Endothelial cell of umbilical vein (primary cell): ENCODE measurements around the gene TRAF3IP1. TPM values are rescaled to one million over a fixed set of nuclear protein-coding genes. Genes with fewer than 3 reads are reported as not detected.
"Not testable (repeated sequence)": the region's sequence is repeated elsewhere in the genome, so short reads cannot be mapped to it uniquely, and the experiment has no call there.

Source experiments
- BruUV-seq: library from RNA; stranded (reverse); fragments of 400-500 nt; replicated peaks from 2 replicates; lab custom pipeline; 2021; lab: Mats Ljungman, UMichigan
- CTCF ChIA-PET: fragments of 300-600, 350-600 bp; sonication (Branson Sonifier 250); formaldehyde crosslinking; loops from one replicate; lab custom pipeline; 2021; ENCODE audit warnings: antibody characterized with exemption, inconsistent platforms; lab: Charles Lee
- POLR2A ChIA-PET: fragments of 300-600, 350-600 bp; sonication (Branson Sonifier 250); formaldehyde crosslinking; loops from one replicate; lab custom pipeline; 2021; ENCODE audit warnings: antibody characterized with exemption, inconsistent platforms; lab: Charles Lee
- DNase-seq: peaks from one replicate; pipeline ENCODE4 v3.0.0-alpha.2; 2011; ENCODE audit warnings: low read depth, low spot score
- FAIRE-seq: peaks from 2 replicates; lab custom pipeline; 2011; peaks lifted over from hg19 to GRCh38; lab: Jason Lieb, UNC
- H2AFZ ChIP-seq: 2 replicates; pipeline ENCODE4 v1.6.0; 2012; ENCODE audit warnings: low read depth, low read length, control low read depth, inconsistent platforms
- H3K27ac ChIP-seq: 2 replicates; pipeline ENCODE4 v1.5.1; 2011; ENCODE audit warnings: low read depth, mild to moderate bottlenecking, control low read depth, low read length, moderate library complexity; ENCODE audit not compliant: insufficient read depth
- H3K27me3 ChIP-seq, 2 experiments: 2 replicates each; pipeline versions ENCODE4 v1.6.0 to v1.6.1; 2011; ENCODE audit warnings: low read length in 2 of 2, mixed read lengths in 1 of 2; ENCODE audit not compliant: control insufficient read depth in 2 of 2, insufficient read depth in 2 of 2
- H3K36me3 ChIP-seq, 2 experiments: 2 replicates in 1 of 2; 3 replicates in 1 of 2; pipeline ENCODE4 v1.5.1; 2011; ENCODE audit warnings: low read length in 2 of 2, mild to moderate bottlenecking in 1 of 2, moderate library complexity in 1 of 2; ENCODE audit not compliant: control insufficient read depth in 2 of 2, insufficient read depth in 2 of 2; ENCODE audit errors: extremely low read depth in 1 of 2
- H3K4me1 ChIP-seq: 3 replicates; pipeline ENCODE4 v1.5.1; 2011; ENCODE audit warnings: mild to moderate bottlenecking, low read length; ENCODE audit not compliant: control insufficient read depth, insufficient read depth; ENCODE audit errors: extremely low read depth
- H3K4me2 ChIP-seq: 2 replicates; pipeline ENCODE4 v1.6.1; 2011; ENCODE audit warnings: low read length, control low read depth, mixed read lengths; ENCODE audit not compliant: insufficient read depth
- H3K4me3 ChIP-seq, 3 experiments: fragments of 200-600 bp in 1 of 3; sonication (generic), shearing (Covaris generic) in 1 of 3; replicated peaks in 1 of 3; 2 replicates each; pipeline ENCODE4 v1.5.1; 2011 to 2016; ENCODE audit warnings: control low read depth in 3 of 3, low read length in 3 of 3, mild to moderate bottlenecking in 2 of 3, inconsistent platforms in 1 of 3, low read depth in 1 of 3, moderate library complexity in 1 of 3; ENCODE audit not compliant: insufficient read depth in 1 of 3
- H3K79me2 ChIP-seq: 2 replicates; pipeline ENCODE4 v1.6.0; 2012; ENCODE audit warnings: low read length, inconsistent platforms; ENCODE audit not compliant: control insufficient read depth, insufficient read depth
- H3K9ac ChIP-seq: replicated peaks from 2 replicates; pipeline ENCODE3; 2011; ENCODE audit warnings: low read length, control low read depth; ENCODE audit not compliant: insufficient read depth; ENCODE audit errors: extremely low read depth
- H3K9me1 ChIP-seq: replicated peaks from 3 replicates; pipeline ENCODE4 v1.6.0; 2011; ENCODE audit warnings: mild to moderate bottlenecking, low read length; ENCODE audit not compliant: control insufficient read depth, insufficient read depth; ENCODE audit errors: extremely low read depth
- H3K9me3 ChIP-seq: replicated peaks from 2 replicates; pipeline ENCODE4 v1.5.1; 2012; ENCODE audit warnings: low read length, inconsistent platforms; ENCODE audit not compliant: control insufficient read depth, insufficient read depth
- H4K20me1 ChIP-seq: replicated peaks from 2 replicates; pipeline ENCODE3; 2011; ENCODE audit warnings: mild to moderate bottlenecking, low read length; ENCODE audit not compliant: control insufficient read depth, insufficient read depth; ENCODE audit errors: extremely low read depth
- CTCF ChIP-seq, 2 donors: IDR thresholded peaks; 1 replicate in 1 of 2; 2 replicates in 1 of 2; pipeline ENCODE4 v1.5.1; 2011; ENCODE audit warnings: low read length in 2 of 2, mild to moderate bottlenecking in 2 of 2, moderate library complexity in 2 of 2, control low read depth in 1 of 2, inconsistent platforms in 1 of 2, low read depth in 1 of 2; ENCODE audit not compliant: insufficient read depth in 1 of 2; ENCODE audit errors: extremely low read depth in 1 of 2
- EZH2 ChIP-seq: IDR thresholded peaks from 2 replicates; pipeline ENCODE4 v1.6.1; 2012; ENCODE audit warnings: borderline replicate concordance, low read depth, mild to moderate bottlenecking, moderate library complexity, low read length, inconsistent platforms; ENCODE audit not compliant: severe bottlenecking
- FOS ChIP-seq: IDR thresholded peaks from 2 replicates; pipeline ENCODE4 v1.6.1; 2011; ENCODE audit warnings: mild to moderate bottlenecking, low read length, moderate library complexity, borderline replicate concordance; ENCODE audit not compliant: insufficient read depth
- GATA2 ChIP-seq: IDR thresholded peaks from 2 replicates; pipeline ENCODE4 v1.7.0; 2011; ENCODE audit warnings: low read depth, mild to moderate bottlenecking, moderate library complexity, mixed read lengths, low read length; ENCODE audit not compliant: insufficient read length, insufficient read depth
- JUN ChIP-seq: IDR thresholded peaks from 2 replicates; pipeline ENCODE4 v1.6.1; 2011; ENCODE audit warnings: borderline replicate concordance, low read depth; ENCODE audit not compliant: insufficient read length, insufficient read depth
- MYC ChIP-seq: IDR thresholded peaks from one replicate; pipeline ENCODE4 v1.6.1; 2011; ENCODE audit warnings: mild to moderate bottlenecking, low read depth, low read length
- POLR2A ChIP-seq: IDR thresholded peaks from 2 replicates; pipeline ENCODE4 v1.6.1; 2012; ENCODE audit warnings: low read depth, mild to moderate bottlenecking, control low read depth, low read length
- POLR2AphosphoS5 ChIP-seq: IDR thresholded peaks from 2 replicates; pipeline ENCODE4 v1.6.1; 2012; ENCODE audit warnings: low read depth, mild to moderate bottlenecking, control low read depth, low read length, moderate library complexity; ENCODE audit not compliant: insufficient read depth
- dilution Hi-C: fragments of 300-500 bp; cut with MboI; formaldehyde crosslinking; loops from one replicate; pipeline ENCODE4 v1.15.0; 2019; ENCODE audit warnings: low sequenced_read_pairs; ENCODE audit not compliant: extremely low pct_ligation_motif_present
- intact Hi-C: fragments of 100-400 bp; cut with micrococcal nuclease; formaldehyde crosslinking; loops from one replicate; pipeline ENCODE4 v1.10.0; 2022
- polyA plus RNA-seq, 4 experiments: library from polyadenylated mRNA; depleted of rRNA in 3 of 4; stranded (reverse) in 3 of 4; unstranded in 1 of 4; fragments of >200 nt; gene quantifications; 2 replicates each; pipeline versions ENCODE4 v1.2.1 to v1.2.3, GENCODE V29; 2011 to 2012; ENCODE audit warnings: missing spikeins in 1 of 4
- total RNA-seq: library from RNA; stranded (reverse); gene quantifications from 2 replicates; pipeline ENCODE4 v1.2.3, GENCODE V29; 2021
- TF ChIP-seq, protein P1 (sequence below): IDR thresholded peaks from 2 replicates; pipeline ENCODE4 v1.6.1; 2011; ENCODE audit not compliant: insufficient read depth, insufficient read length

The TRAF3IP1 gene
- total and polyA plus RNA-seq, 2 donors (not counting 3 experiments of a cell fraction or from before 2014, with no cell fraction given) = 3.4 to 15.9 TPM

- Histone ChIP-seq H3K9me1 (no peaks in the 10 kb centered on the region), H3K79me2 (no peaks in the 10 kb centered on the region), H3K9ac (no peak overlapping the region), H3K27ac (no peak overlapping the region), H3K9me3 (no peaks in the 10 kb centered on the region), H3K27me3 (no peaks in the 10 kb centered on the region), H3K4me1 (no peaks in the 10 kb centered on the region), H2AFZ (no peak overlapping the region), H3K4me3 (no peak overlapping the region), H4K20me1 (no peaks in the 10 kb centered on the region), H3K4me2 (no peak overlapping the region), H3K36me3 (peaks cover 0 to 2% of the 10 kb centered on the region in 2 experiments)
- no peak for TF ChIP-seq CTCF (IDR thresholded peaks at IDR 0.05; ENCODE audit: extremely low read depth in 1 of 2, insufficient read depth in 1 of 2, low read depth in 1 of 2, low read length in 2 of 2)
- TF ChIP-seq, protein P1, sequence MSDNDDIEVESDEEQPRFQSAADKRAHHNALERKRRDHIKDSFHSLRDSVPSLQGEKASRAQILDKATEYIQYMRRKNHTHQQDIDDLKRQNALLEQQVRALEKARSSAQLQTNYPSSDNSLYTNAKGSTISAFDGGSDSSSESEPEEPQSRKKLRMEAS = no peak
- TF ChIP-seq POLR2AphosphoS5 = no peak
- no peak for TF ChIP-seq GATA2
- TF ChIP-seq FOS = no peak
- TF ChIP-seq JUN = no peak
- no peak for TF ChIP-seq POLR2A
- TF ChIP-seq EZH2 = no peak
- TF ChIP-seq MYC = no peak
- intact Hi-C loops (loop anchor here (5.0 kb wide), 1 partner anchor 1537 kb away; no protein-coding TSS in a partner anchor), dilution Hi-C loops (no loop called here)
- ChIA-PET CTCF (no interaction called here), POLR2A (no interaction called here)
- DNase-seq (no peak), FAIRE-seq (no peak)
- no TSS peak for BruUV-seq
These were observed 84.3 kb downstream of the TRAF3IP1 start for GRCh38 chr2:238404406-238405216.

GRCh38 chr2:238405217-238405555, 84.9 kb downstream of the TRAF3IP1 start:
- FAIRE-seq, POLR2A ChIA-PET, H3K27me3 ChIP-seq, H3K36me3 ChIP-seq, CTCF ChIA-PET, dilution Hi-C loops, BruUV-seq, H3K4me3 ChIP-seq, H3K9ac ChIP-seq, H3K4me2 ChIP-seq, H4K20me1 ChIP-seq, H3K4me1 ChIP-seq, H3K9me3 ChIP-seq, H3K27ac ChIP-seq, H2AFZ ChIP-seq, H3K9me1 ChIP-seq, DNase-seq, H3K79me2 ChIP-seq: not testable (repeated sequence)
- intact Hi-C loops = loop anchor here (5.0 kb wide), 1 partner anchor 1538 kb away; no protein-coding TSS in a partner anchor
